ENCODE measurements around the gene EFCC1. TPM values are rescaled to one million over a fixed set of nuclear protein-coding genes. Genes with fewer than 3 reads are reported as not detected.

Gene EFCC1, protein sequence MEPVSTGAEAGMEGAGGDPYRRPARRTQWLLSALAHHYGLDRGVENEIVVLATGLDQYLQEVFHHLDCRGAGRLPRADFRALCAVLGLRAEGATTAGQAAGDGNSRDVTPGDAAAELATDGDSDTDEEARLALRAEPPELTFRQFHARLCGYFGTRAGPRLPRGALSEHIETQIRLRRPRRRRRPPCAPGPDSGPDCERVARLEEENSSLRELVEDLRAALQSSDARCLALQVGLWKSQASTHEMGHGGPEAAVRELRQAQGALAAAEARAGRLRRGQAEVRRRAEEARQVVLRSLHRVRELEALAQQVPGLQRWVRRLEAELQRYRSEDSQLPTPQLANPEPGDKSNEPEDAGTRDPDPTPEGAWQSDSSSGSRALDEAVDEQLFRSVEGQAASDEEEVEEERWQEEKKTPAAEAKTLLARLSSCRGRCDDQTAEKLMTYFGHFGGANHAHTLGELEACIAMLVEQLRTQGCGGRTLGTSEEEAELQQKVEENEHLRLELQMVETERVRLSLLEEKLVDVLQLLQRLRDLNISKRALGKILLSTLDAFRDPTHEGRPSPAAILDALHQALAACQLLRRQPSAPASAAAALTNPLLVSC
- 0.94 TPM for total RNA-seq

GRCh38 chr3:129001101-129001805, at the start of gene EFCC1:
Gene EFCC1, plus strand, starts transcription at chr3:129001304. Its CDS starts 325 bp downstream, at chr3:129001629.
- no peak for DNase-seq

DNA sequence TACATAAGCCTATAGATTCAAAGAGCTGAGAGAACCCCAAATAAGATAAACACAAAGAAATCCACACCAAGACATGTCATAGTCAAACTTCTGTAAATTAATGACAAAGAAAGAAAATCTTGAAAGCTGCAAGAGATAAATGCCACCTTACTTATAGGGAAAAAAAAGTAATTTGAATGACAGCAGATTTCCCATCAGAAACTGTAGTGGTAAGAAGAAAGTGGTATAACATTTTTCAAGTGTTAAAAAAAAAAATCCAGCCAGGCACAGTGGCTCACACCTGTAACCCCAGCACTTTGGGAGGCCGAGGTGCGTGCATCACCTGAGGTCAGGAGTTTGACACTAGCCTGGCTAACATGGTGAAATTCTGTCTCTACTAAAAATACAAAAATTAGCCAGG, 44.7 kb upstream of the EFCC1 start:
- no peak for DNase-seq

GRCh38 chr3:128965280-128965679, 35.8 kb upstream of the EFCC1 start:
- DNase-seq: no peak

GRCh38 chr3:128965818-128966217, 35.3 kb upstream of the EFCC1 start:
- DNase-seq: no peak

- no peak for DNase-seq
Measured at GRCh38 chr3:128967748-128968355, 33.3 kb upstream of the EFCC1 start.

DNA sequence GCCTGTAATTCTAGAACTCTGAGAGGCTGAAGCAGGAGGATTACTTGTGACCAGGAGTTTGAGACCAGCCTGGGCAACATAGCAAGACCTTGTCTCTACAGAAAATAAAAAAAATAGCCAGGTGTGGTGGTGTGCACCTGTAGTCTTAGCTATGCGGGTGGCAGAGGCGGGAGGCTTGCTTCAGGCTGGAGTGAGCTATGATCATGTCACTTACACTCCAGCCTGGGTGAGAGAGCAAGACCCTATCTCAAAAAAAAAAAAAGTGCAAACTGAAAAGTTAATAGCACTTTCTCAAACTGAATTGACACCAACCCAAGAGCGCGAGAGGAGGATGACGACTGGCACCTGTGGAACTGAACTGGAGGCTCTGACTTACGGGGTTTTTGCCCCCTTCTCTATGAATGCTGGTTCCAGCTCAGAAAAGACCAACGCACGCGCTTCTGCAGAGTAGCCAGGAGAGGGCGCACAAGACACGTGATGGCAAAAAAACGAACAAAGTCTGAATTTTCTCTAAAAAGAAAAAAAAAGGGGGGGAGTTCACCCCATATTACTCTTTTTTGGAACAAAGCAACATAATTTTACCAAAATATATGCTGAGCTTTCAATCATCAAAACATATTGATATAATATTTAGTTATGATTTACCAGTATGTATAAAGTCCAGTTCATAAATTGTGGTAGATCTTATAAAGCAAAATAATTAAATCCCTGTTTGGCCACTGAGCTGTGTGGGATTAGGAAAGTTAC, 30.9 kb upstream of the EFCC1 start:
- no peak for DNase-seq

DNA sequence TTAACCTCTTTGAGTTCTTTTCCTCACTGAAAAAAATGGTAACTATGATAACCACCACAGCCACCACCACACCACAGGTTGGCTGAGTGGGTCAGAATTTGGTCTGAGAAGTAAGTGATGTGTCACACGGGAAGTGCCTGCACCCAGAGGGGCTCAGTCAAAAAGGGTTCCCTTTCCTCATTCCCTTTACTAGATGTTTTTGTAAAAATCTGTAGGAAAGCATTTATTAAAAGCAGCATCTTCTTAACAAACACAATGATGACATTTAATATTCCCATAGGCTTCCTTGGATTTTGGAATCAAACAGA, 30.4 kb upstream of the EFCC1 start:
- no peak for DNase-seq

GRCh38 chr3:128971421-128972100, 29.5 kb upstream of the EFCC1 start:
- no peak for DNase-seq

GRCh38 chr3:128973988-128974564, 27.0 kb upstream of the EFCC1 start:
- no peak for DNase-seq

DNA sequence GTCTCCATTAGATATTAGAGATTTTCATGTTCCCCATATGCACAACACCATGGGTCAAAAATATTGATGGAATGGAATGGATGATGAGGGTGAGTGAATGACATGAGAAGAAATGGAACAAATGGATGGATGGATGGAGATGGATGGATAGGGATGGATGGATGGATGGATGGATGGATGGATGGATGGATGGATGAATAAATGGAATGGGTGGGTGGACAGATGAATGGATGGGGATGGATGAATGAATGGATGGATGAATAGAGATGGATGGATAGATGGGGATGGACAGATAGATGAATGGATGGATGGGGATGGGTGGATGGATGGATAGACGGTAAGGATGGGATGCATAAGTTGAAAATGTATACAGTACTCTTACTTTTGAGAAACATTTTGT, 25.8 kb upstream of the EFCC1 start:
- DNase-seq: no peak

DNA sequence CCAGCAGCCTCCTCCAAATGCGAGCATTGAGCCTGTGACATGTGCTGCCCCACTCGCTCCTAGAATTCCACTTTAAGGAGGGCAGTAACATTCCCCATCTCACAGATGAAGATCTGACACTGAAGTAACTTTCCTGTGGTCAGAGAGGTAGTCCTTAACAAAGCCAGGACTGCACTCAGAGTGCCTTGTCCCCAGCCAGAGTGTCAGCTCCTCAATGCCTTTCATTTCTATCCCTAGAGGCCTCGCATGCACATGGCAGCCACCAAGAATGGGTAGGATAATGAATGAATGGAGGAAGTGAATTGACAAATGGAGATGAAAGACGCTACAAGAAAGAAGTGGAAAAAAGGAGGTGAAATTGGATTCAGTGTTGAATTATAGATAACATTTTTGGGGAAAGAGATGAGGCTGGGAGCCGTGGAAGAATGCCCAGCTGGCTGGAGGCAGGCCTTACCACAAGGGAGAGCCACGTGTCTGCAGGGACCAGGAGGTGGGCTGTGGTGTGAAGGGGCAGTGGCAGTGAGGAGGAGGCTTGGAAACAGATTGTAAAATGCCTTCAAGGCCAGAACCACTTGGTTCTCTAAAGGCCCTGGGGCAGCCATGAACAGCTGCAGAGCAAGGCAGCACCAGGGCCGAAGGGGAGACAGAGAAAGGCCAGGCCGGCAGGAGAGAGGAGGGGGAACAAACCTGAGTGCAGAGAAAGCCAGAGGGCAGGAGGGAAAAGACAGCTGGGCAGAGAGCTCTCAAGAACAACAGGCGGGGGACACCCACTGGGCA, 17.6 kb upstream of the EFCC1 start:
- DNase-seq: no peak

GRCh38 chr3:128984596-128984995, 16.5 kb upstream of the EFCC1 start:
- no peak for DNase-seq

DNA sequence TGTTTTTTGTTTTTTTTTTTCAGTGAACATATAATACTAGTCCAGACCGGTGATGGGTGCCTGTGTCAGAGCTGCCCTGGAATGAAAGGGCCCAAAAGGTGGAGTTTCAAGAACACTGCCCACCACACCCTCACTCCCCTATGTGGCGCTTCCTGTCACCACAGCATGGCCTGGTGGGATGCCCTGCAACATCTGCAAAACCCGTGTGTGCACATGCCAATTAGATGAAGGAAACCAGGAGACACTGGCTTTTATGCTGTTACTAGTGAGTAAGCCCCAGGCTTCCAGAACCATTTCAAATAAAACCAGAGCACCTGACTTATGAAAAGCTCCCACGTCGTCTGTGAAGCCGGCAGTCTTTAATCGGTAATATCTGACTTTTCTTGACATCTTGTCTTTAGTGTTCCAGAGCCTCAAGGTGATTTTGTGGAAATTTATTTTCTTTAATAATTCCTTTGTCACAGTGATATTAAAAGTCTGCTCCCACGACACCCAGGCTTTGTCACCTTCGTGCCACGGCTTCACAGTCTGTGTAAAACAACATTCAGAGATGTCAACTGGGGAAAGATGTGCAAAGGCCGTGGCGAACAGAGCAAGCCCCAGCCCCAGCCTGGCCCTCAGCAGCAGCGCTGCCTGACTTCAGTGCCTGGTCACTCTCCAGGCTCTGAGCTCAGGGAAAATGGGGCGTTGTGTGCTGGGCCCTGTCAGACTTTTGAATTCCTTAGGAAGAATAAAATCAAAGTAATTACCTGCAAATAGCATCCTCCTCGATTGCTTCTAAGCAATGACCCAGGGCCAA, 13.6 kb upstream of the EFCC1 start:
- no peak for DNase-seq

DNA sequence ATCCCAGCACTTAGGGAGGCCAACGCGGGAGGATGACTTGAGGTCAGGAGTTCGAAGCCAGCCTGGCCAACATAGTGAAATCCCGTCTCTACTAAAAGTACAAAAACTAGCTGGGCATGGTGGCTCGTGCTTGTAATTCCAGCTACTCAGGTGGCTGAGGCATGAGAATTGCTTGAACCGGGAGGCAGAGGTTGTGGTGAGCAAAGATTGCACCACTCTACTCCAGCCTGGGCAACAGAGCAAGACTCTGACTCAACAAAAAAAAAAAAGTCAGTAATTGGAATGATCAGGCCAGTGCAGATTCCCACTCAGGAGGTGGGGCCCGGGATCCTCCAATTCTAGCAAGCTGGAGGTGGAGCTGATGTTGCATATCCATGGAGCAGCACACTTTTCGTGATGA, 12.8 kb upstream of the EFCC1 start:
- DNase-seq: no peak

- DNase-seq: no peak
Measured at GRCh38 chr3:128991355-128991895, 9.7 kb upstream of the EFCC1 start.

DNA sequence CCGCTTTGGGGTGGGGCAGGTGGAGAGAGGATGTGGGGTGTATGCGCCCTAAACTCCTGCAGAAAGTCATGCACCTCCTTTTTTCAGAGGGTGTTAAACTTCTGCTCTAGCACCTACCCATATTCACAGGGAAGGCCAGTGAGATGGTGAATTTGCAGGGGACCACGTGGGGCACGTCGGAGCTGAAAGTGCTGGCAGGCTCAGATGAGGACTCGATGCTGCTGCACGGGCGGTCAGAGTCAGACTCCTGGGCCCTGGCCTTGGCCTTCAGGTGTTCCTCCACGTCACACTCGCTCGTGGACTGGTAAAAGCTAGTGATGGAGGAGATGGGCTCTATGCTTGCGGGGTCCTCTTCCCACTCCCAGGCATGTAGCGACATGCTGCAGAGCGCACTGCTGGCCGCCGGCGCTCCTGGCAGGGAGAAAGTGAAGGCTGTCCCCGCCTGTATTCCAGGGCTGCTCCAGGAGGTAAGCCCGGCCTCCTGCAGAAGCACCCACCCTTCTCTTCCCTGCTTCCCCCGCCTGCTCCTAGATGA, 8.1 kb upstream of the EFCC1 start:
- no peak for DNase-seq

GRCh38 chr3:128993461-128994172, 7.5 kb upstream of the EFCC1 start, which contains the start of gene CFAP92:
Gene CFAP92, minus strand, starts transcription at chr3:128994076. Its CDS starts 772 bp downstream, at chr3:128993304.
- DNase-seq: peak; percentile 83

DNA sequence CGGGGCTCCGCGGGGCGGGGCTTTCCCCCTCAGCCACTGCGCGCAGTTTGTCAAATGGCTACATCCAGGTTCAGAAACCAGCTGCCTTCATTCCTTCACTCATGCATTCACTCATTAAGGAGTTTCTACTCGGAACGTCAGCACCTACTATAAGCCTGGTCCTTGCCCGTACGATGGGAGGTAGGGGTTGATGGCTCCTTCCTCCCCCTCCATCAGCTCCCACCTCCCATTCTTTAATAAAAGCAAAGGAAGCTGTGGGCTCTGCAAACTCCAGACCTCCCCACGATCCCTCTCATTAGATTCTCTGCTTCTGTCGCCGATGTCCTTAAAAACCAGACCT, 7.0 kb upstream of the EFCC1 start:
- DNase-seq: no peak

Measured in occipital lobe (tissue), 2 donors.